ENCODE measurements around the gene PRM2.

PRM2 gene

DNA sequence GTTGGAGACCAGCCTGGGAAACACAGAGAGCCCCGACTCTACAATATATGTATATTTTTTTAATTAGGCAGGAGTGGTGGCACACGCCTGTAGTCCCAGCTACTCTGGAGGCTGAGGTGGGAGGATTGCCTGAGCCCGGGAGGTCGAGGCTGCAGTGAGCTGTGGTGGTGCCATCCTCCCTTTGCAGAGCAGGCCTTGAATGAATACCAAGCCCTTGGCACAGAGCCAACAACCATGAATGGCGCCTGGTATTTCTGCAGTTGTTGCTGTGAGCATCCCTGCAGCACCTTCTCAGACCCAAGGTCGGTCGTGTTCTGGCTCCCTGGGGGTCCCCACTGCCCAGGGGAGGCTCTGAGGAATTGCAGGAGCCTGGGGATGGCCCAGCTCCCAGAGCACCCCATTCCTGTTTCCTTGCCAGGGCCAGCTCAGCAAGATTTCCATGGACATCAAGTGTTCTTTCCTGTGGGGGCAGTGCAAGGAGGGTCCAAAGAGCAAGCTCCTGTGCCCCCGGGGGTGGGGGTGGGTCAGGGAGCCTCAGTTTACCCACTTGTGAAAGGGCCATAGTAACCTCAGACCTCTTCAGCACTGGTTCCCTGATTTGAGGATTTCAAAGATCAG is 43.4 kb upstream of the PRM2 start:
- H3K4me3 ChIP-seq (ENCODE audit: low read length): no peak overlapping the region
- TF ChIP-seq, protein P1, sequence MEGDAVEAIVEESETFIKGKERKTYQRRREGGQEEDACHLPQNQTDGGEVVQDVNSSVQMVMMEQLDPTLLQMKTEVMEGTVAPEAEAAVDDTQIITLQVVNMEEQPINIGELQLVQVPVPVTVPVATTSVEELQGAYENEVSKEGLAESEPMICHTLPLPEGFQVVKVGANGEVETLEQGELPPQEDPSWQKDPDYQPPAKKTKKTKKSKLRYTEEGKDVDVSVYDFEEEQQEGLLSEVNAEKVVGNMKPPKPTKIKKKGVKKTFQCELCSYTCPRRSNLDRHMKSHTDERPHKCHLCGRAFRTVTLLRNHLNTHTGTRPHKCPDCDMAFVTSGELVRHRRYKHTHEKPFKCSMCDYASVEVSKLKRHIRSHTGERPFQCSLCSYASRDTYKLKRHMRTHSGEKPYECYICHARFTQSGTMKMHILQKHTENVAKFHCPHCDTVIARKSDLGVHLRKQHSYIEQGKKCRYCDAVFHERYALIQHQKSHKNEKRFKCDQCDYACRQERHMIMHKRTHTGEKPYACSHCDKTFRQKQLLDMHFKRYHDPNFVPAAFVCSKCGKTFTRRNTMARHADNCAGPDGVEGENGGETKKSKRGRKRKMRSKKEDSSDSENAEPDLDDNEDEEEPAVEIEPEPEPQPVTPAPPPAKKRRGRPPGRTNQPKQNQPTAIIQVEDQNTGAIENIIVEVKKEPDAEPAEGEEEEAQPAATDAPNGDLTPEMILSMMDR (conservative IDR thresholded peaks at IDR 0.05; ENCODE audit: low read length): no peak
- DNase-seq (ENCODE audit: low read depth): no peak

DNA sequence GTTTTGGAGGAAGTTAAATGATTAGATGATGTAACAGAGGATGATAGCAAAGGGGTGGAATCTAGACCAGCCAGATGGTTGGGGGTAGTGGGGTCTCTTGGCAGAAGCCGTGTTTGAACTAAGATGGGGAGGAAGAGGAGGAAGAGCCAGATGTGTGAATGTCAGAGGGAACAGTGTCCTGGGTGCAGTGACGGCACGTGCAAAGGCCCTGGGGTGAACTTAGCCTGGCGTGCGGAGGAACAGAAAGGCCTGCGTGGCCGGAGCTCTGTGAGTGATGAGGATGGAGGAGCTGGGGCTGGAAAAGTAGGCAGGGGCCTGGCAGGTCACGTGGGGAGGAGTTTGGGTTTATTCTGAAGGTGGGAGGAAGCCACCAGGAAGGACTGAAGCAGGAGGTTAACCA is 42.5 kb upstream of the PRM2 start:
- no peak overlapping the region for H3K4me3 ChIP-seq (ENCODE audit: low read length)
- no peak for DNase-seq (ENCODE audit: low read depth)
- TF ChIP-seq, protein P1 (conservative IDR thresholded peaks at IDR 0.05; ENCODE audit: low read length): no peak

DNA sequence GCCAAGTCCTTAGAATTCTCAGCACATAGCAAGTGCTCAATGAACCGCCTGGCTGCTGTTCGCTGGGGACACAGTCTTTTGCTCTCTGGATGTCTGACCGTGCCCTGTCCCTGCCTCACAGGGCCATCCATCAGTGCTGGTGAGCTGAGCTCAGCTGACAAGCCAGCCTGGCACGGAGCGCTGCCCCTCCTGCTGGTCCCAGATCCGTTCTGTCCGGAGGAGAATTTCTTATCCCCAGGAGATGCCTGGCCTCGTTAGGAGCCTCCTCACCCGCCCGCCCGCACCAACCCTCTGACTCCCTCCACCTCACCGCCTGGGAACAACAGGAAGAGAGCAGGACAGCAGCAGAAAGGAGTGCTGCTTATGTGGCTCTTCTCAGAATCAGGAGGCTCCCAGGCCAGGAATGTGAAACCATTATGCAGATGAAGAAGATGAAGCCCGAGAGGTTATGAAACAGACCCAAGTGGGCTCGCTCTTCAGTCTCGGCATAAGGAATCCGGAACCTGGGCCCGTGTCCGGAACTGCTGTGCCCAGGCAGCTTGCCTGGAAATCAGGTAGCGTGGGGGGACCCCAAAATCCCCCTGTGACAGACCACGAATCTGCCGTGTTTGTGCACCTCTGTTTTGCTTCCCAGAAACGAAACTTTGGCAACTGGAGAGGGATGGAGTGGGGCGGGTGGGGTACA is 40.2 kb upstream of the PRM2 start:
- no peak overlapping the region for H3K4me3 ChIP-seq (ENCODE audit: low read length)
- TF ChIP-seq, protein P1 (conservative IDR thresholded peaks at IDR 0.05; ENCODE audit: low read length): no peak
- DNase-seq (ENCODE audit: low read depth): no peak

DNA sequence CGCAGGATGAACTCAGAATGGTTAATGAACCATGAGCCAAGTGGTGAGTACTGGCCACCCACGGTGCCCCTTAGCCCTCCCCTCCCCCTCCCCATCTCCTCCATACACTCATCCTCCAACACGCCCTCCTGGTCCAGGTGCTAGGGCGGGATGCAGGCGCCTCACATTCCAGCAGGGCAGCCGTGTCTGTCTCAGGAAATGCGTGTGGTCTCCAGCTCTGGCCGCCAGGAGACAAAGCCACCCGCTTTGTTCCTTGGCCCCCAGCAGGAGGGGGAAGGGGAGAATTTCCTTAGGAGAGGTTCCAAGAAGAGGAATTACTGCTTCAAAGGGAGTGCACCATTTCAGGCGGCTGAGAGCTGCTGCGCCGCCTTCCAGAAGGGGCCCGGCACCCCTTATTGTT is 39.2 kb upstream of the PRM2 start:
- TF ChIP-seq, protein P1 (conservative IDR thresholded peaks at IDR 0.05; ENCODE audit: low read length): no peak
- H3K4me3 ChIP-seq (ENCODE audit: low read length): no peak overlapping the region
- no peak for DNase-seq (ENCODE audit: low read depth)

DNA sequence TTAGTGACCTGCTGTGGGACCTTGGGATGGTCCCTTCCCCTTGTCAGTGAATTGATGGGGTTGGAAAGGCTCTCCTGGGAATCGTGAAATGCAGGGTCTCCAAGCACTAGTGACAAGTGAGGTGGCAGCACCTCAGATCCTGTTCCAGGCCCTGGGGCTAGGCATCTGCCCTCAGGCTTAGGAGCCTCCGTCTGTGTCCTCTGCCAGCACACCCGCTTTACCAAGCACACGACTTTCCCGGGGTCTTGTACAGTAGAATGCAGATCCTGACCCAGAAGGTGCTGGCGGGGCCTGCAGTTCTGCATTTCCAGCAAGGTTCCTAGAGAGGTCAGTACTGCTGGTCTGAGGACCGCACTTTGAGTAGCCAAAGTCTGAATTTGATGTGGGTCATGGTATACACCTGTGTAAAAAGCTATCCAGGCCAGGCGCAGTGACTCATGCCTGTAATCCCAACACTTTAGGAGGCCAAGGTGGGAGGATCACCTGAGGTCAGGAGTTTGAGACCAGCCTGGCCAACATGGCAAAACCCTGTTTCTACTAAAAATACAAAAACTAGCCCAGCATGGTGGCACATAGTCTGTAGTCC is 38.1 kb upstream of the PRM2 start:
- no peak overlapping the region for H3K4me3 ChIP-seq (ENCODE audit: low read length)
- TF ChIP-seq, protein P1 (conservative IDR thresholded peaks at IDR 0.05; ENCODE audit: low read length): no peak
- DNase-seq (ENCODE audit: low read depth): no peak

DNA sequence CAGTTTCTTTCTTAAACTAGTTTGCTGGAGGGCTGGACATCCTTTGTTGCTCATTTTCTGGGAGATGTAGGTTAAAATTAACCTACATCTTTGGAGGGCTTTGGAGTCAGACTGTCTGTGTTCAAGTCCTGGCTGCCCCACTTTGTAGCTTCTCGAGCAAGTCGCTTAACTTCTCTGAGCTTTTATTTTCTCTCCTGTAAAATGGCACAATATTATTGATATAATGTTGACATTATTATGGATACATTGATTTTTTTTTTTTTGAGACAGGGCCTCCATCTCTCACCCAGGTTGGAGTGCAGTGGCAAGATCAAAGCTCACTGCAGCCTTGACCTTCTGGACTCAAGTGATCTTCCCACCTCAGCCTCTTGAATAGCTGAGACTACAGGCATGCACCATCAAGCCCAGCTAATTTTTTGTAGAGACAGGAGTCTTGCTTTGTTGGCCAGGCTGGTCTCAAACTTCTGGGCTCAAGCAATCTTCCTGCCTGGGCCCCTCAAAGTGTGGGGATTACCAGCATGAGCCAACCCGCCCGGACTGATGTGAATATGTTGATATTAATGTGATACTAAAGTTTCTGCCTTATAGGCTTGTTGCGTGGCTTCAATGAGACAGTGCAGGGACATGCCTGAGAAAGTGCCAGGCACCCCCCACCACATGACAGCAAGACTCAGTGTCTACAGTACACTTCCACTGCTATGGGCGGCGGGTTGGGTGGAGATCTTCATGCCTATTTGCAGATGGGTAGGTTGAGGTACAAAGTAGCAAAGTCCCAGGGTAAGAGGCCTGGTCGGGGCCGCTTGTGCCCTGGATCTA is 37.4 kb upstream of the PRM2 start:
- DNase-seq (ENCODE audit: low read depth): no peak
- TF ChIP-seq, protein P1 (conservative IDR thresholded peaks at IDR 0.05; ENCODE audit: low read length): no peak
- no peak overlapping the region for H3K4me3 ChIP-seq (ENCODE audit: low read length)

Data from AG10803 (cell line).